Measurements from ENCODE around the gene BLOC1S4.

BLOC1S4 gene

GRCh38 chr4:6692806-6693205 is 23.2 kb upstream of the BLOC1S4 start:
- DNase-seq = no peak

GRCh38 chr4:6693231-6694176 is 22.5 kb upstream of the BLOC1S4 start, which contains the start of gene S100P:
S100P (plus strand) TSS chr4:6693878; CDS start chr4:6693933, 55 bp downstream.
- DNase-seq = no peak

GRCh38 chr4:6694177-6694901 is 21.6 kb upstream of the BLOC1S4 start:
- DNase-seq = no peak

GRCh38 chr4:6695660-6696610 is 20.0 kb upstream of the BLOC1S4 start:
- DNase-seq = no peak

- DNase-seq = no peak
These were observed 19.4 kb upstream of the BLOC1S4 start for GRCh38 chr4:6696611-6697010.

- no peak for DNase-seq
These were observed 18.8 kb upstream of the BLOC1S4 start for GRCh38 chr4:6697131-6697530.

GRCh38 chr4:6699388-6699787 is 16.6 kb upstream of the BLOC1S4 start:
- no peak for DNase-seq

- DNase-seq = no peak
These were observed 16.1 kb upstream of the BLOC1S4 start for GRCh38 chr4:6699903-6700302.

- DNase-seq = no peak
These were observed 14.6 kb upstream of the BLOC1S4 start for GRCh38 chr4:6701371-6701770.

- DNase-seq = no peak
These were observed 13.2 kb upstream of the BLOC1S4 start for GRCh38 chr4:6702761-6703160.

- no peak for DNase-seq
These were observed 12.2 kb upstream of the BLOC1S4 start for GRCh38 chr4:6703786-6704185.

GRCh38 chr4:6705646-6706045 is 10.3 kb upstream of the BLOC1S4 start:
- DNase-seq = no peak

GRCh38 chr4:6706173-6706572 is 9.8 kb upstream of the BLOC1S4 start:
- DNase-seq = no peak

- DNase-seq = peak; percentile 93 to 98
These were observed 6.5 kb upstream of the BLOC1S4 start, which contains the start of gene MRFAP1L1 for GRCh38 chr4:6709230-6710114. MRFAP1L1 (minus strand) TSS chr4:6709865; CDS start chr4:6709629, 236 bp downstream.

GRCh38 chr4:6710282-6710681 is 5.7 kb upstream of the BLOC1S4 start:
- DNase-seq = no peak

- DNase-seq = no peak
These were observed 5.0 kb upstream of the BLOC1S4 start for GRCh38 chr4:6710996-6711395.

GRCh38 chr4:6714954-6715353 is 1.0 kb upstream of the BLOC1S4 start:
- DNase-seq = no peak

GRCh38 chr4:6715704-6716017 is 313 bp upstream of the BLOC1S4 start:
- no peak for DNase-seq

GRCh38 chr4:6716958-6717655 is 1.1 kb downstream of the BLOC1S4 start:
- no peak for DNase-seq

GRCh38 chr4:6718932-6719610 is 3.1 kb downstream of the BLOC1S4 start:
- no peak for DNase-seq
